Rectal smooth muscle tissue (tissue), 1 donor: ENCODE measurements around the gene SPATA13.

ENCODE experiments used
- H3K27ac ChIP-seq: one replicate; pipeline ENCODE4 v1.7.0; 2013; ENCODE audit warnings: low read depth, low read length, inconsistent platforms
- H3K27me3 ChIP-seq: one replicate; pipeline ENCODE4 v1.7.0; 2013; ENCODE audit warnings: low read length; ENCODE audit not compliant: control insufficient read depth, insufficient read depth
- H3K36me3 ChIP-seq: one replicate; pipeline ENCODE4 v1.7.0; 2013; ENCODE audit warnings: low read length; ENCODE audit not compliant: control insufficient read depth, insufficient read depth
- H3K4me1 ChIP-seq: one replicate; pipeline ENCODE4 v1.7.0; 2013; ENCODE audit warnings: low read length; ENCODE audit not compliant: control insufficient read depth, insufficient read depth
- H3K4me3 ChIP-seq: one replicate; pipeline ENCODE4 v1.7.0; 2013; ENCODE audit warnings: low read length
- H3K9ac ChIP-seq: one replicate; pipeline ENCODE4 v1.7.0; 2013; ENCODE audit warnings: low read length

SPATA13 gene

DNA sequence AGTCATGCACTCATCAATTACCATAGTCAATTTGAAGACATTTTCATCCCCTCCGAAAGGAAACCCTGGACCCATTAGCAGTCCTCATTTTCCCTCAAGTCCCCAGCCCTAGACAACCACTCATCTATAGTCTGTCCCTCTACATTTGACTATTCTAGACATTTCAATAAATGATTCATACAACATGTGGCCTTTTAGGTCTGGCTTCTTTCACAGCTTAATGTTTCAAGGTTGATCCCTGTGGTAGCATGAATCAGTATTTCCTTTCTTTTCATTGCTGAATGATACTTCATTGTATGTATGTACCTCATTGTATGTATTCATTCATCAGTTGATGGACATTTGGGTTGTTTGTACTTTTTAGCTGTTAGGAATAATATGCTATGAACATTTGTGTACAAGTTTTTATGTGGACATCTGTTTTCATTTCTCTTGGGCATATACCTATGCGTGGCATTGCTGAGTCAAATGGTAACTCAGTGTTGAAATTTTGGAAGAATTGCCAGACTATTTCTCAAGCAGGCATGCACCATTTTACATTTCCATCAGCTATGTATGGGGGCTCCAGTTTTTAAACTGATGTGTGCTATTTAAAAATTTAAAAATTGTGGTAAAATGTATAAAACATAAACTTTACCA is 18.4 kb downstream of the SPATA13 start:
- Histone ChIP-seq H3K9ac (no peak overlapping the region), H3K27me3 (no peaks in the 10 kb centered on the region), H3K36me3 (no peaks in the 10 kb centered on the region), H3K4me1 (no peaks in the 10 kb centered on the region), H3K27ac (no peak overlapping the region), H3K4me3 (no peak overlapping the region)

DNA sequence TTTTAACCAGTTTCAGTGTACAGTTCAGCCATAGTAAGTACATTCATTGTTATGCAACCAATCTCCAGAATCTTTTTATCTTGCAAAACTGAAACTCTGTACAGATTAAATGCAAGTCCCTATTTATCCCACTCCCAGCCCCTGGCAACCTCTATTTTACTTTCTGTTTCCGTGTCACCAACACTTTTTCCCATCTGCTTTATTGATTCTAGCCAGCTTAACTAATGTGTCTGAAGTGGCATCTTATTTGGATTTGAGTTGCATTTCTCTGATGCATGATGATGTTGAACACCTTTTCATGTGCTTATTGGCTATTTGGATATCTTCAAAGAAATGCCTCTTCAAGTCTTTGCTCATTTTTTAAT is 18.9 kb downstream of the SPATA13 start:
- no peak overlapping the region for H3K9ac ChIP-seq
- no peaks in the 10 kb centered on the region for H3K27me3 ChIP-seq
- no peaks in the 10 kb centered on the region for H3K36me3 ChIP-seq
- H3K4me1 ChIP-seq = no peaks in the 10 kb centered on the region
- no peak overlapping the region for H3K4me3 ChIP-seq
- no peak overlapping the region for H3K27ac ChIP-seq

DNA sequence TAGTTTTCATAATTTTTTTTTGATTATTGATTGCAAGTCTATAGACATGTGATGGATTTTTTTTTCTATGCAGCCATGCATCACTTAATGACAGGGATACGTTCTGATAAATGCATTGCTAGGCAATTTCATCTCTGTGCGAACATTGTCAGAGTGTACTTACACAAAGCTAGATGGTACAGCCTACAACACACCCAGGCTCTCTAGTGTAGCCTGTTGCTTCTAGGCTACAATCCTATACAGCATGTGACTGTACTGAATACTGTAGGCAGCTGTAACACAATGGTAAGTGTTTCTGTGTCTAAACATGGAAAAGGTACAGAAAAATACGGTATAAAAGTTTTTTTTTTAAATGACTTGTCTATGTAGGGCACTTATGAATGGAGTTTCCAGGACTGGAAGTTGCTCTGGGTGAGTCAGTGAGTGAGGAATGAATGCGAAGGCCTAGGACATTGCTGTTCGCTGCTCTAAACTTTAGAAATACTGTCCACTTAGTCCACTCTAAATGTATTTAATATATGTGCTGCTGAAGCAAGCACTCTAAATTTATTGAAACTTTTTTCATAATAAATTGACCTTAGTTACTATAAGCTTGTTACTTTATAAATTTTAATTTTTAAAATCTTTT is 20.3 kb downstream of the SPATA13 start:
- Histone ChIP-seq H3K27me3 (no peaks in the 10 kb centered on the region), H3K36me3 (no peaks in the 10 kb centered on the region), H3K4me3 (no peak overlapping the region), H3K9ac (no peak overlapping the region), H3K4me1 (no peaks in the 10 kb centered on the region), H3K27ac (no peak overlapping the region)

DNA sequence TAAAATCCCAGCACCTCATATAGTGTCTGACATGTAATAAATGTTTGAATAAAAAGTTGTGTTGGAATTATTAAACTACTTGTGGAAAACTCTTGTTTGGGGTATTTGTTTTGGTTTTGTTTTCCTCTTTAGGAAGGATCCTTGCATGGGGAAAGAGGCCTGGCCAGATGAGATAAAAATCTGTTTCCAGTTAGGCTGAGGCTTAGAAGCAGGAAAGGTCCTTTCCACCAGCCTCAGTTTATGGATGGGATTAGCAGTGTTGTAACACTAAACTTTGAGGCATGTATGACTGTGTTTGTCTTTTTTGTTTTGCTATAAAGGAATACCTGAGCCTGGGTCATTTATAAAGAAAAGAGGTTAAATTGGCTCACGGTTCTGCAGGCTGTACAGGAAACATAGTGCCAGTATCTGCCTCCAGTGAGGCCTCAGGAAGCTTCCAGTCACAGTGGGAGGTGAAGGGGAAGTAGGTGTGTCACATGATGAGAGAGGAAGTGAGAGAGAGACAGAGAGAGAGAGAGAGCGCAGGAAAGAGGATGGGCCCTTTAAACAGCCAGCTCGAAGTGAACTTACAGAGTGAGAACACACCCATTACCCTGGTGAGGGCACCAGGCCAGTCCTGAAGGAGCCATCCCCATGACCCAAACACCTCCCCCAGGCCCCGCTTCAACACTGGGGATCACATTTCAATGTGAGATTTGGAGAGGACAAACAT is 21.6 kb downstream of the SPATA13 start:
- H3K4me1 ChIP-seq = no peaks in the 10 kb centered on the region
- no peak overlapping the region for H3K4me3 ChIP-seq
- H3K27me3 ChIP-seq = no peaks in the 10 kb centered on the region
- H3K36me3 ChIP-seq = no peaks in the 10 kb centered on the region
- H3K9ac ChIP-seq = no peak overlapping the region
- no peak overlapping the region for H3K27ac ChIP-seq

DNA sequence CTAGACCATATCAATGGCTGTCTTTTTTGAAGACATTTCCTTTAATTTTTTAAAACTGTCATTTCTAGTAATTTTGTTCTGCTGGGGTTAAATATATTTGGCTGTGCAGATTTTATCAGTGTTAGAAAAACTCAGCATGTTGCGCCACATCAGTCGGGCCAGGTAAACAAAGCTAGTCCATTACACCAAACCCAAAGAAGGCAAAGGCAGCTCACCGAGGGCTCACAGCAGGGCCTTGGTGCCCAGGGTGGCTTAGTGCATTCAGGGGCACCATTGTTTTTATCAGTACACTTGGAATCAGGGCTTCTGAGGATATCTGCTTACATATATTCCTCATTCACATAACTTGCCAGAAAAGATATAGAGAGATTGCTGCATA is 22.2 kb downstream of the SPATA13 start:
- Histone ChIP-seq H3K4me1 (no peaks in the 10 kb centered on the region), H3K27ac (no peak overlapping the region), H3K9ac (no peak overlapping the region), H3K36me3 (no peaks in the 10 kb centered on the region), H3K27me3 (no peaks in the 10 kb centered on the region), H3K4me3 (no peak overlapping the region)

DNA sequence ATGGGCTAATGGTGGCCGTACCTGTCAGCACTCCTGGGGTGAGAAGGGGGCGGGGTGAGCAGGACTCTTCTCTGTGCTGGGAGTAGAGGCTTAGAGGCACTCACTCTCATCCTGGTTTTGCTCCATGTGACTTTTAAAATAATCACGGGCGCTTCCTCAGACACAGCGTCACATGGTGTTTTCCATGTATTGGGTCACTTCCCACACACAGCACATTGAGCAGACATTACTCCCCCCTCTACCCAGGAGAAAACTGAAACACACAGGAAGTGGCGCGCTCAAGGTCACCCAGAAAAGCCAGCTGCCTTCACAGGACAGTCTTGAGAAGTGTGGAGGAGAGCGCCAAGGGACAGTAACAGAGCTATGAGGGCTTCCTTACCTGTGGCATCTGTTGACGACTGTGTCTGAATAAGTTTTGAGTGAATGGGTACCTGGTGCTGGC is 23.2 kb downstream of the SPATA13 start:
- H3K27me3 ChIP-seq = no peaks in the 10 kb centered on the region
- no peaks in the 10 kb centered on the region for H3K36me3 ChIP-seq
- H3K4me3 ChIP-seq = no peak overlapping the region
- no peak overlapping the region for H3K27ac ChIP-seq
- no peak overlapping the region for H3K9ac ChIP-seq
- H3K4me1 ChIP-seq = no peaks in the 10 kb centered on the region

DNA sequence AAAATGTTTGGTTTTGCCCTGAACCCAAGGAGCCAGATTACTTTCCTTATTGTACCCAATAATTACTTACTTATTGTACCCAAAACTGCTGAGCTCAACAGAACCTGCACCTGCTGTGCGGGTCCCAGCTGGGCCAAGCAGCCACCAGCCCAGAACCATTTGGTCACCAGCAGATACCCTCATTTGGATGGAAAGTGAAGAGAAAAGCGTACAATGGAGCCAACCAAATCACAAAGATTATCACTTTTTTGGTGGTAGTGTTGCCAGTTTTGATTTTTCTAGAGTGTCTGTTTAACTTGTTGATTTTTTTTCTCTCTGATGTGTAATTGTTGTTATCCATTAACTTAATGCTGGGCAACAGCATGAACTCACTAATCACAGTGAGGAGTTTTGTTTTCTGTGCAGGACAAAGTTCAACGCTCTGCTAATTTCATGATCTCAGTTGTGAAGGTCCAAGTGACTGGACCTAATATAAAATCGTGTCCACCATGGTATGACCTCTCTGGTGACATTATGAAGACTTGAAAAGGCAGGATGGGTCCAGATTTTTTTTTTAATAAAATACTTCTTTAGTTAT is 23.8 kb downstream of the SPATA13 start:
- Histone ChIP-seq H3K36me3 (no peaks in the 10 kb centered on the region), H3K9ac (no peak overlapping the region), H3K4me1 (no peaks in the 10 kb centered on the region), H3K4me3 (no peak overlapping the region), H3K27ac (no peak overlapping the region), H3K27me3 (no peaks in the 10 kb centered on the region)

DNA sequence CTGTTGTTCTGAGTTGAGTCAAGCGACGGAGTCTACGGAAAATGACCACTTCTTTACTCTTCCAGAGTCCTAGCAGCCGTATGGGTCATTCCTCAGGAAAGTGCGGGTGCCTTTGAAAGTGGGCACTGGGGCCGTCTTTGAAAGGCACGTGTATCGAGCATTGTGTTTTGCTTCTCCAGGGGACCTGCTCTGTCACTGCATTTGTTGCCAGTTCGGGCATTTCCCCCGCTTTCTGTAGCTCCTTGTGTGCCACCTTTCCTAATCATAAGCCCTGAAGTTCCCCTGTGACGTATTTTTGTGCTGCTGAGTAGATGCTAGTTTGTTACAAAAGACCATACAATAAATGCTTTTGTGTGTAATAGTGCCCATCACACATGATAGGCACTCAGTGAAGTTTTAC is 24.4 kb downstream of the SPATA13 start:
- no peaks in the 10 kb centered on the region for H3K36me3 ChIP-seq
- no peaks in the 10 kb centered on the region for H3K27me3 ChIP-seq
- H3K9ac ChIP-seq = no peak overlapping the region
- H3K27ac ChIP-seq = no peak overlapping the region
- H3K4me3 ChIP-seq = no peak overlapping the region
- H3K4me1 ChIP-seq = no peaks in the 10 kb centered on the region

DNA sequence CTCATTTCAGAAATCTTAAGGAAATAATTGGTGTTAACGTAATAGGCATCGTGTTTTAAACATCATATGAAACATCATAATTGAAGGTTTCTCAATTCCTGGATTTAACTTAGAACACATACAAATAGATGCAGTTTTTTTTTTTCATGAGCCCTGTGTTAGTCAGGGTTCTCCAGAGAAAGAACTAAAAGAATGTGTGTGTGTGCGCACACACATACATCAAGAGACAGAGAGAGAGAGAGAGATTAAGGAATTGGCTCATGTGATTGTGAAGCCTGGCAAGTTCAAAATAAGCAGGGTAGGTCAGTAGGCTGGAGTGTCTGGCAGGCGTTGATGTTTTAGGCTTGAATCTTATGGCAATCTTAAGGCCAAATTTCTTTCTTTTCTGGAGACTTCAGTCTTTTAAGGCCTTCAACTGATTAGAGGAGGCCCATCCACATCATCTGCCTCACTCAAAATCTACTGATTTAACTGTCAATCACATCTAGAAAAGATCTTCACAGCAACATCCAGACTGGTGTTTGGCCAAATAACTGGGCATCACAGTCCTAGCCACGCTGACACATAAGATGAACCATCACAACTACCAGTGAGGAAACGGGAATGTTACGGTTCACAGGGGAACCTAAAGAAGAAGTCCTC is 25.2 kb downstream of the SPATA13 start:
- no peak overlapping the region for H3K4me3 ChIP-seq
- H3K36me3 ChIP-seq = no peaks in the 10 kb centered on the region
- no peak overlapping the region for H3K27ac ChIP-seq
- no peaks in the 10 kb centered on the region for H3K27me3 ChIP-seq
- no peak overlapping the region for H3K9ac ChIP-seq
- no peaks in the 10 kb centered on the region for H3K4me1 ChIP-seq

DNA sequence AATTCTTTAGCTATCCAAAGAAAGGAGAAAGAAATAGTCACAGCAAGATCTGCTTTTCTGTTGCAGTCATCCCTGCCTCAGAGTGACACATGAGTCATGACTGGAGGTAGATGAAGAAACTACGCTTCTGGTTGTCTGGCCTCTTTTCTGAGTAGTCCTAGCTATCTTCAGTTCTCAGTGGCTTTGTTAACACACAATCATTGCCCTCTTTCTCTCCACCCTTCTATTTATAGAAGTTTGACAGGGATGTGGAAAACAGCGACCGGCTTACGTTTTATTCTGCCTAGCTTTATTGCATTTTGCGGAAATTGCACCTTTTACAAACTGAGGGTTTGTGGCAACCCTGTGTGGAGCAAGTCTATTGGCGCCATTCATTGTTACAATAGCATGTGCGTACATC is 26.7 kb downstream of the SPATA13 start:
- no peak overlapping the region for H3K4me3 ChIP-seq
- H3K27me3 ChIP-seq = no peaks in the 10 kb centered on the region
- no peaks in the 10 kb centered on the region for H3K4me1 ChIP-seq
- no peak overlapping the region for H3K9ac ChIP-seq
- no peak overlapping the region for H3K27ac ChIP-seq
- no peaks in the 10 kb centered on the region for H3K36me3 ChIP-seq

DNA sequence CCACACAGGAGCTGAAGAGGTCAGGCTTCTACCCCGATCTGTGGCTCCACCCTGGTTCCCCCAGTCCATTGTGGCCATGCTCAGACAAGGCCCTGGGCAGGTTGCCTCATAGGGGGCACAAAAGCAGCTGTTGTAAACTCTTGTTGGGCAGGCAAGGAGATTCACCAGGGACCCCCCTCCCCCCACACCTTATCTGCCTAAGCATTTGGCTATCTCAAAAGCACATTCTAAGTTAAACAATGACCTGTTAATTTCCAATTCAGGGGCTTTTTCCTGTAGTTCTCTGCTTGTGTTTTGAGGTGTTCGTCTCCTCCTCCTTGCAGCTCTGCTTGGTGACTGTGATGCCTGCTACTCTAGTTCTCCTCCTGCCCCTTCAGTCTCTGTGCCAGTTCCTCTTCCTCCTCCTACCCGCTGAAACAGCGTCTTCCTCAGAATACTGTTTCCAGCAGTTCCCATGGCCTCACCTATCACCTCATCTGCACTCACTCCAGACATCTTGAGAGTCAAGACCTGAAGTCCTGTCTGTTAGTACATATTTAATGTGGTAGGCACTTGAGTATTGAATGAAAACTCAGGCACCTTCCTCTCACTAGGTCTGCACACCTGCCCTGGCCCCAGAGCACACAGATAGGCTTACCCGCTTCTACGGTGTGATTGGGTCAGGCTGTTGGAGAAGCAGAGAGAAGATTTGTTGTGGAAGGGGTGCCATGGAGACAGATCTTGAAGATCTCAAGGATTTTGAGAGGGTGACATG is 31.7 kb downstream of the SPATA13 start:
- Histone ChIP-seq H3K27ac (no peak overlapping the region), H3K4me1 (no peaks in the 10 kb centered on the region), H3K36me3 (no peaks in the 10 kb centered on the region), H3K9ac (no peak overlapping the region), H3K4me3 (no peak overlapping the region), H3K27me3 (no peaks in the 10 kb centered on the region)

DNA sequence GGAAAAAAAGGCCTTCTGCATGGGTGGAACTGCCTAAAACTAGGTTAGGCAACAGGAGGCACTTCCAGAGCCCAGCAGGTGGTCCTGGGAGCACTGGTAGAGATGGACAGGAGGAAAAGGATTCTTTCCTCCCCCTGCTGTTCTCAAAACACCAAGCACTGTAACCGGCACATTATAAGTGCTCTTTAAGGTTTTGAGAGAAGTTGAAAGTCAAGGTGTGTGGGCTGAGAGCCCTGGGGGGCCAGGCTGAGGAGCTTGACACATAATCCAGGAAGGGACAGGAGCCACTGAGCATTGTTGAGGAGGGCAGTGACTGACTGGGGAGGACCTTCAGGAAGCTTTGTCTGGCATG is 32.3 kb downstream of the SPATA13 start:
- H3K4me3 ChIP-seq = no peak overlapping the region
- H3K36me3 ChIP-seq = no peaks in the 10 kb centered on the region
- H3K4me1 ChIP-seq = no peaks in the 10 kb centered on the region
- no peak overlapping the region for H3K27ac ChIP-seq
- no peak overlapping the region for H3K9ac ChIP-seq
- H3K27me3 ChIP-seq = no peaks in the 10 kb centered on the region
